Esophagus mucosa (tissue), 1 donor: ENCODE results near the gene PAIP2. TPM values are rescaled to one million over a fixed set of nuclear protein-coding genes. Genes with fewer than 3 reads are reported as not detected.
A peak's percentile ranks its signal among the peaks of the same experiment; 100 is the strongest.

Source experiments
- ATAC-seq: fragments of 200-7000 bp; cut with Tn5 transposase; one replicate; pipeline ENCODE4 v1.9.1; 2020
- total RNA-seq: library from RNA; stranded (reverse); gene quantifications from one replicate; pipeline ENCODE4 v1.2.4, GENCODE V29; 2023
- donor health status: DM: yes; HTN: yes; CAD: no.

The PAIP2 gene, protein sequence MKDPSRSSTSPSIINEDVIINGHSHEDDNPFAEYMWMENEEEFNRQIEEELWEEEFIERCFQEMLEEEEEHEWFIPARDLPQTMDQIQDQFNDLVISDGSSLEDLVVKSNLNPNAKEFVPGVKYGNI
- total RNA-seq, result 38.1 TPM

DNA sequence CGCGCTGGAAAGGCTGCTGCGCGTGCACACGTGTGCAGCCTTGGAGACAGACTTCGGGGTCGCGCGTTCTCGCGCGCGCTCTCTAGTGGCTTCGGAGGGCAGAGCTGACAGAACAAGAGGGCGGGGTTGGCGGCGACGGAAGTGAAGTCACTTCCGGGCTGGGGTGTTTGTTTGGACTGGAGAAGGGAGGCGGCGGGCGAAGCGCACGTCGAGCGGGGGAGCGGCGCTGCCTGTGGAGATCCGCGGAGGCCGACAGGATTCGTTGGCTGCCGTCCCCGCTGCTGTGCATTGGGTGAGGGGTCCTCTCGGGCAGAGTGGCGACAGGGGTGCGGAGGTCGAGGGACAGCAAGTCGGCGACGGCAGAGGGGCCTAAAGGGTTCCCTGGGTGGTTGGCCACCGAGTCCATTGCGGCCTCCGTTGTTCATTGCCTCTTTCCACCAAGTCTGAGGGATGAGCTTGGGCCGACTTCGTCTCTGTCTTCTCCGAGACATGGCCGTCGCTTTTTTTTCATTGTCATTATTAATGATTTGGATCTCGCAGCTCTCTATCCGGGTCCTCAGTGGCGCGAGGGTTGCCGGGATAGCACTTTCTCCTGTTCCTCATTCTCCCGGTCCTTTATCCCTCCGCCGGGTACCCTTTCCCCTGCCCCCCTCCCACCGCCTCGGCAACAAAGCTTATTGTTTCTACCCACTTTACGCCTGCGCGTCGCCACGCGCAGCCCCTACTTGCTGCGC, at the start of gene PAIP2:
PAIP2 (plus strand) TSS at position 166 of the 734 bp plus-strand sequence. CDS start 21,931 bp downstream, outside the sequence.
- peak; percentile 98 for ATAC-seq

GRCh38 chr5:139293202-139293506, 48.5 kb upstream of the PAIP2 start:
- no peak for ATAC-seq

GRCh38 chr5:139293507-139294373, 47.9 kb upstream of the PAIP2 start, which contains the start of gene MATR3:
TSS of gene MATR3 (plus strand) at chr5:139293740. CDS start at chr5:139307416, 13,676 bp downstream.
- ATAC-seq, result peak; percentile 97

DNA sequence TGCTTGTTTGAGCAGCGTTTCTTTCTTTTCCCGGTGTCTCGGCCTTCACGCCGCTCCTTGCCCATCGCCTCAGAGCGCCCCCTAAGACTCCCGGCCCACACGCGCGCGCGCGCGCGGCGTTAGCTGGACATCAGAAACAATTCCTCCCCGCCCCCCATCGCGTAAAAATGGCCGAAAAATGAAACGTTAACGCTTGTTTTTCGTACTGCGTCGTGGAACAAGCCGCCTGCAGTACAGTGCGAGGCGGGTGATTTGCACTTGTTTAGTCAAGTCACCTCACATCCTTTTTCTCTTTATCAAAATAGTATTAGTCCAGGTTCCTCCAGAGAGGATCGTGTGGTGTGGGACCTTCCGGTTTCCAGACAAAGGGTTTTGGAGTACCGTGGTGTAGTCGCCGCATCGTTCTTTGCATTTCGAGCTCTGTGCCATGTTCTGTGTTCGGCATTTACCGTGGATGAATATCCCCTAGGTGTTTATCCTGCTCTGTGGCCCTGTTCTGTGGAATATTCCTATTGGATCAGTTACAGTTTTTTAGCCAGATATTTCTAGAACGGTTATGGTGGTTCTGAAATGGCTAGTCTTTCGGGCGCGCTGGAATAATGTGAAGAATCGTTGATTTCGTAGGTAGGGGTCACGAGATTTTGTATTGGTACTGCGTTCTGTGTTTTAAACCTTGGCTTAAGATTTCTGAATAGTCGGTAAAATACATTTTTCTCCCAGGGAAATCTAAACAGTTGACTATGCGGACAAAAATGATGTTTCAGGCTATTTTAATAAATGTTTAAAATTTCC, 47.1 kb upstream of the PAIP2 start:
- peak; percentile 2 for ATAC-seq

- no peak for ATAC-seq
Measured at GRCh38 chr5:139295346-139296057, 46.2 kb upstream of the PAIP2 start.

GRCh38 chr5:139296198-139296597, 45.5 kb upstream of the PAIP2 start:
- no peak for ATAC-seq

- no peak for ATAC-seq
Measured at GRCh38 chr5:139296862-139297326, 44.8 kb upstream of the PAIP2 start.

DNA sequence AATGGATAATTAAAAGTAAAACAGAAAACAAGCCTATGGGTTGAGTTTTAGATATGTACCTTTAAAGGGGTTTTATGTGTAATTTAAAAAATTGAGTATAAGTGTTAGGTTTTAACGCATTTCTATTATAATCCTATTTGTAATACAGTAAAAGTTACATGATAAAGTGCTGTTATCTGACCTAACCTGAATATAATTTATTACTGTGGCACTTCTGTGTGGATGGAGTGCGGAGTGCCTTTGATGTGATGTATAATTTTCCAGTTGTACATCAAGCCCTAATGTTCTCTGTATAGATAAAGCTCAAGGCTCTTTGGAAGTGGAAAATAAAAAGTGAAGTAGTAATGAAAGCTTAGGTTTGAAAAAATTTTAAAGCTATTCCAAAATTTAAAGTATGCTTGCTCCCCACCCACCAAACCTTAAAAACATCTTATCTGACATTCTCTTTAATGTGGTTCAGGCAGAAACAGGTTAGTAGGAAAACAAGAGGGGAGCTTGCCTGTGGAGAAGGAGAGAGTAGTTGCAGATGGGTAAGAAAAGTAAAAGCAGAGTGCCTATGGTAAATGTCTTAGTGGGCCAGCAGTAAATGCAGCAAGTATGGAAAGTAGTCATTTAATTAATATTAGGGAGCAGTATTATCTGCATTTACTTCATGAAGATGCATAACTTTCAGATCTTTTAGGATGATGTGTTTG, 44.1 kb upstream of the PAIP2 start:
- ATAC-seq, result no peak

DNA sequence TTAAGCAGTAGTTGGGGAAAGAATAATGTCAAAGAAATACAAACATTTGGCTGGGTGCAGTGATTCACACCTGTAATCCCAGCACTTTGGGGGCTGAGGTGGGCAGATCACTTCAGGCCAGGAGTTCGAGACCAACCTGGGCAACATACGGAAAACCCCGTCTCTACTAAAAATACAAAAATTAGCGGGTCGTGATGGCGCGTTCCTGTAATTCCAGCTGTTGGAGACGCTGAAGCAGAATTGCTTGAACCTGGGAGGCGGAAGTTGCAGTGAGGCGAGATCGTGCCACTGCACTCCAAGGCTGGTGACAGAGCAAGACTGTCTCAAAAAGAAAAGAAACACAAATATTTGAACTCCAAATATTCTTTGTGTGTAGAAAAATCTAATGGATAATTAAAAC, 43.4 kb upstream of the PAIP2 start:
- ATAC-seq, result no peak

DNA sequence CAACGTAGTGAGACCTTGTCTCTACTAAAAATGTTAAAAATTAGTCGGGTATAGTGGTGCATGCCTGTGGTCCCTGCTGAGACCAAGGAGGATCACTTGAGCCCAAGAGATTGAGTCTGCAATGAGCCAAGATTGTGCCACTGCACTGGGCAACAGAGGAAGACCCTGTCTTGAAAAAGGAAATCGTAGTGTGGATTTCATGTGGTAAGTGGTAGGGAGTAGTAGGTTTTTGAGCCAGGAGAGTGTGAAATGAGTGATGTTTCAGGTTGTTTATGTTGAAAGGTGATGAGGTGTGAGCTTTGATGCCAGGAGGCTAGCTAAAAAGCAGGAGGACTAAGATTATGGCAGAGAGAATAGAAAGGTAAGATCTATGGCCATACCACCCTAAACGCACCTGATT, 42.2 kb upstream of the PAIP2 start:
- ATAC-seq, result no peak

- no peak for ATAC-seq
Measured at GRCh38 chr5:139301808-139302499, 39.7 kb upstream of the PAIP2 start.

DNA sequence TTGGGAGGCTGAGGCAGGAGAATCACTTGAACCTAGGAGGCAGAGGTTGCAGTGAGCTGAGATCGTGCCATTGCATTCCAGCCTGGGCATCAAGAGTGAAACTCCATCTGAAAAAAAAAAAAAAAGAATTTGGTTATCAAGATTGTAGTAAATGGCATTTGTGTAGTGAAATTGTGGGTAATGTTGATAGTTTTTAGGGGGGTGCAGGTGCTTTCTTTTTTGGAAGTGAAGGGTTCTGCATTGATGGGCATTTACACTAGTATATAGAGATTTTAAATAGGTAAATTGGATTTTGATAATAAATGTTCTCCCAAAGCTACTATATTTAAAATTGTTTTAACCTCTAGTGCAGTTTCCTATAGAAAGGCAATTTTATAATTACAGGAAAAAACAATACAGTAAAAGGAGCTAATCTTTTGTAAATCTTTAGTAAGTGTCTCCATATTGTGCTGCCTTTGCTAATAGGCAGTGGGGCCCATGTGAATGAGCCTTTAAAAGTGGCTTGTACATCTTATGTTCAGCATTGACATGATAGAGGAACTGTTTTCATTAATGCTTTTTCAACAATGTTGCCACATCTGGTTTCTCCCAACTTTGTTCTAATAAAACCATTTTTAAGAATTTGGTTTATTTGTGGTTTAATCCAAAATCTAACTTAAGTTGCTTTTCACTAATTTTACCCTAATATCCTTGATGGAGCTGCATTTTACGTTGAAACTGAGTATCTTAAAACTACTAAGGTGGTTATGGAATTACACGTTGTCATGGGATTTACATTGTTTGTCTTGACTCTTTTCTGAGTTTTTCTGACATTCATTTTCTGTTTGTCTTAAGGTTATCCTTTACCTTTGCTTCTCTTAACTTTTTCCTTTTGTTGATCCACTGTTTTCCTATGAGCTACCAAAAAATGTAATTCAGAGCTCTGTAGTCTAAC, 37.0 kb upstream of the PAIP2 start:
- no peak for ATAC-seq

DNA sequence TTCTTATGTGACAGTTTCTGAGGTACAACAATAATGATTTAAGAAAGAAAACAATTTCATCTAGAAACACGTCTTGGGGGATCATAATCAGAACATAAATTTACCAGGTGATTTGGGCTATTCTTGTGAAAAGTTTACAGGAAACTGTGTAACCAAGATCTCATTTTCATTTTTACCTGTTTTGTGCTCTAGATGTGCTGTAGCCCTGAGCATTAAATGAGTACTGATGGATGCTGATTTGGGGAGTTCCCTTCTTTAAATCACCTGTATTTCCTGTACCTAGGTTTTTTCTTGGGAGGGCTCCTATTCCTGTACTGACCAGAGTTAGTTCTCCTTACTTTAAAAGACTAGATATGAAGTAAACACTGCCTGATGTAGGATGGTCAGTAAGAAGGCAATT, 35.5 kb upstream of the PAIP2 start:
- no peak for ATAC-seq

- no peak for ATAC-seq
Measured at GRCh38 chr5:139306628-139307379, 34.9 kb upstream of the PAIP2 start.

GRCh38 chr5:139308797-139309196, 32.9 kb upstream of the PAIP2 start:
- no peak for ATAC-seq

DNA sequence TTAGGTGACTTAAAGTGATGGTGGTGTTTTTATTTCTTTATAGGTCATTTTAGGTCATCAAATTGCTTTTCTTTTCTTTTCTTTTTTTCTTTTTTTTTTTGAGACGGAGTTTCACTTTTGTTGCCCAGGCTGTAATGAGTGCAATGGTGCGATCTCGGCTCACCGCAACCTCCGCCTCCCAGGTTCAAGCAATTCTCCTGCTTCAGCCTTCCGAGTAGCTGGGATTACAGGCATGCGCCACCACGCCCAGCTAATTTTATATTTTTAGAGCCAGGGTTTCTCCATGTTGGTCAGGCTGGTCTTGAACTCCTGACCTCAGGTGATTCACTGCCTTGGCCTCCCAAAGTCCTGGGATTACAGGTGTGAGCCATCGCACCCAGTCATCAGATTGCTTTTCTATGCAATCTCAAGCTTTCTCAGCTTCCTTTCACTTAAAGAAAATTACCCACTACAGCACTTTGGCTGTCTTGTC, 30.9 kb upstream of the PAIP2 start:
- peak; percentile 69 for ATAC-seq

DNA sequence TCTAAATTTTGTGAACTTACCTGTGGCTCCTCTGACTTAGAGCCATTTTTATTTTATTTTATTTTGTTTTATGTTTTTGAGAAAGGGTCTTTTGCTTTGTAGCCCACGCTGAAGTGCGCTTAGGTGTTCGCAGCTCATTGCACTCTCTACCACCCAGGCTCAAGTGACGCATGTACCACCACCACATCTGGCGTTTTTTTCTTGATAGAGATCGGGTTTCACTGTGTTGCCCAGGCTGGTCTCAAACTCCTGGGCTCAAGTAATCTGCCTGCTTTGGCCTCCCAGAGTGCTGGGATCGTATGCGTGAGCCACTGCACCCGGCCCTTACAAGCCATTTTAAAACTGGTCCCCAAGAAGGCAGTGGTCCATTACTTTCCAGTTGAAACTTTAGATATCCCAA, 29.6 kb upstream of the PAIP2 start:
- no peak for ATAC-seq

GRCh38 chr5:139314276-139314675, 27.4 kb upstream of the PAIP2 start:
- no peak for ATAC-seq
